Measurements from ENCODE around the gene ACOT8. TPM values are rescaled to one million over a fixed set of nuclear protein-coding genes. Genes with fewer than 3 reads are reported as not detected.

ACOT8 gene
- total RNA-seq, 1 experiment from 2014 or later, result 38.1 TPM

GRCh38 chr20:45896641-45897161, 39.5 kb upstream of the ACOT8 start:
- H3K27me3 Mint-ChIP-seq (ENCODE audit: low read depth), result no peaks in the 10 kb centered on the region
- POLR2A ChIA-PET, result no interaction called here
- TF ChIP-seq ZNF317 (CRISPR knock-in tag; IDR thresholded peaks at IDR 0.05; ENCODE audit: borderline replicate concordance, low read depth), result no peak
- no peak for TF ChIP-seq TEAD1 (CRISPR knock-in tag; IDR thresholded peaks at IDR 0.05)
- TF ChIP-seq FOXJ3 (CRISPR knock-in tag; IDR thresholded peaks at IDR 0.05; ENCODE audit: borderline replicate concordance), result no peak
- no peak for TF ChIP-seq NR1H2 (CRISPR knock-in tag; IDR thresholded peaks at IDR 0.05)
- no peak for TF ChIP-seq ARID4B (CRISPR knock-in tag; IDR thresholded peaks at IDR 0.05; ENCODE audit: borderline replicate concordance)
- no peak for TF ChIP-seq JUN (CRISPR knock-in tag; IDR thresholded peaks at IDR 0.05)
- no peak for TF ChIP-seq HMGA2 (CRISPR knock-in tag; IDR thresholded peaks at IDR 0.05)
- TF ChIP-seq ZNF263 (CRISPR knock-in tag; IDR thresholded peaks at IDR 0.05; ENCODE audit: low read depth), result no peak
- no peak for TF ChIP-seq NFATC4 (CRISPR knock-in tag; IDR thresholded peaks at IDR 0.05)
- TF ChIP-seq IRF2 (CRISPR knock-in tag; IDR thresholded peaks at IDR 0.05; ENCODE audit: borderline replicate concordance, low read depth), result no peak
- TF ChIP-seq NFE2L1 (CRISPR knock-in tag; IDR thresholded peaks at IDR 0.05), result no peak
- no peaks in the 10 kb centered on the region for H3K9me3 Mint-ChIP-seq
- CTCF ChIA-PET, result no interaction called here
- H3K4me1 Mint-ChIP-seq, result peaks cover 6% of the 10 kb centered on the region
- ATAC-seq (no peak), DNase-seq (ENCODE audit: low spot score) (no peak)
- H3K27ac Mint-ChIP-seq, result no peak overlapping the region
- H3K36me3 Mint-ChIP-seq, result peaks cover 23% of the 10 kb centered on the region
- no peak overlapping the region for H3K4me3 Mint-ChIP-seq

GRCh38 chr20:45894797-45895196, 37.6 kb upstream of the ACOT8 start:
- no peaks in the 10 kb centered on the region; the same call in 1 of the 2 replicates for H3K27me3 Mint-ChIP-seq (ENCODE audit: low read depth)
- no peaks in the 10 kb centered on the region for H3K9me3 Mint-ChIP-seq
- H3K4me3 Mint-ChIP-seq, result no peak overlapping the region
- ChIA-PET POLR2A (interaction anchor here (0.6 kb wide), 1 partner anchor 33 kb away, joined by 3 read pairs; no protein-coding TSS in a partner anchor), CTCF (no interaction called here)
- no peak overlapping the region for H3K27ac Mint-ChIP-seq
- H3K4me1 Mint-ChIP-seq, result peaks cover 8% of the 10 kb centered on the region
- no peak for ATAC-seq
- H3K36me3 Mint-ChIP-seq, result peaks cover 21% of the 10 kb centered on the region
- DNase-seq (ENCODE audit: low spot score), result no peak
- no peak for TF ChIP-seq STAT6 (CRISPR knock-in tag; conservative IDR thresholded peaks at IDR 0.05; ENCODE audit: low read depth)
- no peak for TF ChIP-seq EMX1 (CRISPR knock-in tag; IDR thresholded peaks at IDR 0.05)
- TF ChIP-seq ZNF532 (CRISPR knock-in tag; IDR thresholded peaks at IDR 0.05; ENCODE audit: borderline replicate concordance), result no peak
- TF ChIP-seq ZNF425 (CRISPR knock-in tag; conservative IDR thresholded peaks at IDR 0.05), result no peak
- TF ChIP-seq ZNF281 (CRISPR knock-in tag; IDR thresholded peaks at IDR 0.05), result no peak
- no peak for TF ChIP-seq E2F1 (CRISPR knock-in tag; IDR thresholded peaks at IDR 0.05)
- no peak for TF ChIP-seq CREM (CRISPR knock-in tag; IDR thresholded peaks at IDR 0.05)
